Activated CD4-positive, CD25-positive, alpha-beta regulatory T cell (primary cell): ENCODE measurements around the gene RNF13.

ENCODE experiments used
- DNase-seq, 4 experiments: peaks; one replicate each; lab custom pipeline; 2025; lab: John Stamatoyannopoulos, UW

RNF13 gene

DNA sequence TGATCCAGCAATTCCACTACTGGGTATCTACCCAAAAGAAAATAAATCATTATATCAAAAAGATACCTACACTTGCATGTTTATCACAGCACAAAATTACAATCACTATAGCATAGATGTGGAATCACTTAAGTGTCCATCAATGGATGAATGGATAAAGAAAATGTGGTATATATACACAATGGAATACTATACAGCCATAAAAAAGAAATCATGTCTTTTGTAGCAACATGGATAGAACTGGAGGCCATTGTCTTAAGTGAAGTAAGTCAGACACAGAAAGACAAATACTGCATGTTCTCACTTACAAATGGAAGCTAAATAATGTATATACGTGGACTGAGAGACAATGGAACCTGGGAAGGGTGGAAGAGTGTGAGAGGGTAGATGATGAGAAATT lies 185.9 kb downstream of the RNF13 start:
- DNase-seq, result no peak

DNA sequence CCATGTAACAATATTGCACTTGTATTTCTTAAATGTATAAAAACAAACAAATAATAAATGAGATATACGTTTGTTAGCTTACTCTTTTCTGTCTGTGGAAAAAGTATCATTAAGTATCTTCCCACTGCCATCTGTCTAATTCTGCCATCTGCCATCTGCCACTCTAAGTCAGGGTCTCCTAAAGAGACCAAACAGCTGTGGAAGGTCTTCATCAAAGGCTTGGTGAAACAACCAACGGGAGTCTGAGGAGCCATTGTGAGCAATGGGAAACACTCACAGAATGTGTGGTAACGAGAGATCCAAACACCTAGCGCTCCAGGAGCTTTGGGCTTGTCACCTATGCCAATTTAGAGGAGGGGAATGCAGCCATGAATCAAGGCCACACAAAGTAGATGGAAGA lies 186.4 kb downstream of the RNF13 start:
- no peak for DNase-seq

DNA sequence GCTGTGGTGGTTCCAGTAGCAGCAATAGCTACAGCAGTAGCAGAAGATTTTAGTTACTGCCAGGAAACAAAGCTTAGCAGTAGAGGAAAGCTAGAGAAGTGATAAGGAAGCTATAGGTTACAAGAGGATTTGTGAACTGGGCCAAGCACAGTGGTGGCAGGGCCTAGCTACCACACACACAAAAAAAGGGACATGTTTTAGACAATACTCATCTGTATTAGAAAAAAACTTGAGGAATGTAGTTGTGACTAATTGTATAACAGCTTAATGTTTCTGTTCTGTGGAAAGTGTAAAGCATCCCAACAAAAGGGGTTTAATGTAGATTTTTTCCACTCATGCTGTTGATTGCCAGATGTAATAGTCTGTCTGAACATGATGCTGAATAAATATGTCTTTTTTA lies 187.6 kb downstream of the RNF13 start:
- no peak for DNase-seq

DNA sequence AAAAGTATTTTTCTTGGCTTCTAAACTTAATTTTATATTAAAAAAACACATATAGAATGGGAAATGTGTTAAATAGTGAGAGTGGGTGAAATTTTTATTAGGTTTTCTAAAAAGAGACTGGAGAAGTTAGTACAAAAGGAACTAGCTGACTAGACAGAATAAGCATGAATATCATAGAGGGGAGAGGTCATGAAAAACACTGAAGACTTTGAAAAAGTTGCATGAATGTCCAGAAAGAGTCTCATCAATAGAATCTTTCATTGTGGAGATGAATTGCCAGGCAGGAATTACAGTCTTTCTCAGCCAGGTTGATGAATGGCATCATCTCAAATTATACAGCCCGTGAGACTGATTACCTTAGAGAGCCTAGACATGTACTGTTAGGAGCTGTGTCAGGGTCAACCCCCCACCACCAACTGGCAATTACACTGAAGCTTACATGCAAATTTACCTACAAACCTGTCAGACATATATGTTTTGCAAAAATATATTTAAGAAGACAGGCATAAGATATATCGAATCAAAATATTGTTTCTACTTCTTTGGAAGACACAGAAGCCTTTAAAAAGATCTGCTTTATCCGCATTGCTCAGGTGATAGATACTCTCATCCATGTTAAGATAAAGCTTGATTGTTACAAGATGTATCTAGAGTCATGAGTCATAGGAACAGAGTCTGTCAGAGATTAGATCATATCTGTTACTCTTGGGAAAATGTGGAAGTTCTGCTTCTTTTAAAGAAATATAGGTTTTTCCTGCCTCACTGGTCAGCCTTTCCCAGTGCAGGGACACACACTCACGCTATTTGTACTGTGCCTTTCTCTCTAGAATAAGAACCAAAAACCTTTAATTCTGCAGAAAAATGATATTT lies 192.5 kb downstream of the RNF13 start:
- DNase-seq, result no peak

DNA sequence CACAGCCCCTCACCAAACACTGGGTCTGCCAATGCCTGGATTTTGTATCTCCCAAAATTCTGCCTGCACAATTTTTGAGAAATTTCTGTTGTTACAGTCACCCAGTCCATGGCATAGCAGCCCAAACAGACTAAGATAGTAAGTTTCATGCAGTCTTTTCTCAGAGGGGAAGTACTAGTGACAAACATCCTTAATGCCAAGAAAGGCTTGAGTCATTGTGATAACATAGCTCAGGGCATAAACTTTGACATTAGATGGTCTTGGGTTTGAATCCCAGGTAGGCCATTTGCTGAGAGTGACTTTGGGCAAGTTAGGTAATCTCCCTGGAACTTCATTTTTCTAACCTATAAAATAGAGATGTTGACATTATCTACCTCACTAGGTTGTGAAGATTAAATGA lies 193.8 kb downstream of the RNF13 start:
- no peak for DNase-seq
